Tibial nerve (tissue), 4 donors: ENCODE results near the gene CALR. TPM values are rescaled to one million over a fixed set of nuclear protein-coding genes. Genes with fewer than 3 reads are reported as not detected.

Experiments used
- DNase-seq, 2 donors: peaks; one replicate each; pipeline ENCODE4 v3.0.0-alpha.2; 2019; ENCODE audit warnings: low spot score in 2 of 2
- H3K27ac ChIP-seq, 4 donors: fragments of 200-600 bp; sonication (generic) in 3 of 4; one replicate each; pipeline ENCODE4 v1.5.1; 2017 to 2019; ENCODE audit warnings: mild to moderate bottlenecking in 1 of 4
- H3K27me3 ChIP-seq, 2 donors: fragments of 200-600 bp; sonication (generic) in 1 of 2; one replicate each; pipeline versions ENCODE4 v1.5.1 to v1.6.0; 2017 to 2019
- H3K36me3 ChIP-seq, 3 donors: fragments of 200-600 bp; sonication (generic); one replicate each; pipeline ENCODE4 v1.5.1; 2018 to 2019
- H3K4me1 ChIP-seq, 4 donors: fragments of 200-600 bp; sonication (generic) in 3 of 4; one replicate each; pipeline ENCODE4 v1.5.1; 2017 to 2019
- H3K4me3 ChIP-seq, 4 donors: fragments of 200-600 bp; sonication (generic) in 3 of 4; one replicate each; pipeline ENCODE4 v1.5.1; 2017 to 2019; ENCODE audit warnings: mild to moderate bottlenecking in 1 of 4, moderate library complexity in 1 of 4
- H3K9me3 ChIP-seq, 4 donors: fragments of 200-600 bp; sonication (generic) in 3 of 4; one replicate each; pipeline ENCODE4 v1.5.1; 2017 to 2019
- EP300 ChIP-seq, 2 donors: sonication (generic); formaldehyde crosslinking; IDR thresholded peaks; one replicate each; pipeline ENCODE4 v1.6.1; 2017; ENCODE audit warnings: antibody characterized with exemption in 2 of 2, mild to moderate bottlenecking in 1 of 2
- POLR2A ChIP-seq, 2 donors: fragments of 450-650 bp; IDR thresholded peaks; one replicate each; pipeline ENCODE4 v1.6.1; 2017; ENCODE audit warnings: antibody characterized with exemption in 2 of 2, mild to moderate bottlenecking in 2 of 2, moderate library complexity in 2 of 2
- WGBS, 2 donors: methylation state at CpG; one replicate each; pipeline ENCODE4 v1.1.5; 2018; 5-methylcytosine and 5-hydroxymethylcytosine counted together
- small RNA-seq: library from RNA; depleted of rRNA; stranded (forward); fragments of <200 nt; gene quantifications from one replicate; pipeline ENCODE3, GENCODE V24; 2016
- total RNA-seq, 4 donors: library from RNA; depleted of rRNA; stranded (reverse); fragments of >200 nt; gene quantifications; one replicate each; pipeline ENCODE4 v1.1.0, GENCODE V29; 2016
- TF ChIP-seq, protein P1 (sequence below), 5 experiments: fragments of 200-600 bp in 3 of 5; fragments of 450-650 bp in 2 of 5; sonication (generic) in 3 of 5; IDR thresholded peaks; one replicate each; pipeline ENCODE4 v1.5.1; 2016 to 2019; ENCODE audit warnings: antibody characterized with exemption in 5 of 5, mild to moderate bottlenecking in 3 of 5, moderate library complexity in 2 of 5

Gene CALR
- total RNA-seq, 4 donors from 2014 or later, result 173 to 398 (median 313) TPM

DNA sequence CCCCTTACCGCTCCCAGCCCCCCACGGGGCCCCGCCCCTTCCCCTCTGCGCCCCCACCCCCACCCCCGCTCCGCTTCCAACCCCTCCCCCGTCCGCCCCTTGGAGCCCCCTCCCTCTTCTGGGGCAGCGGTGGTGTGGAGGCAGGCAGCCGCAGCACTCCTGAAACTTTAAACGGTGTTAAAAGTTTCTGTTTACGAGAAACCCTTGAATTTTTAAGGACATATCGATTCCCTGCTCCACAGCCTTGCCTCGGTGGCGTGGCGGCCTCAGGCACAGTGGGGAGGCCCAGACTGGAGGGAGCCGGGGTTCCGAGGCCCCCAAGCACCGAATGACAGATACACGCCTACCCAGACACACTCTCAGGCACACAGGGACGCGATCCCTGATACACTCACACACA lies 52.0 kb downstream of the CALR start:
- DNase-seq, result no peak
- Histone ChIP-seq H3K9me3 (no peaks in the 10 kb centered on the region), H3K4me3 (no peak overlapping the region), H3K36me3 (no peaks in the 10 kb centered on the region), H3K4me1 (peaks cover 0 to 12% (median 3%) of the 10 kb centered on the region in 4 donors), H3K27me3 (no peaks in the 10 kb centered on the region), H3K27ac (no peak overlapping the region)
- no peak for TF ChIP-seq EP300 (IDR thresholded peaks at IDR 0.05)
- TF ChIP-seq POLR2A (IDR thresholded peaks at IDR 0.05), result no peak
- TF ChIP-seq, protein P1, sequence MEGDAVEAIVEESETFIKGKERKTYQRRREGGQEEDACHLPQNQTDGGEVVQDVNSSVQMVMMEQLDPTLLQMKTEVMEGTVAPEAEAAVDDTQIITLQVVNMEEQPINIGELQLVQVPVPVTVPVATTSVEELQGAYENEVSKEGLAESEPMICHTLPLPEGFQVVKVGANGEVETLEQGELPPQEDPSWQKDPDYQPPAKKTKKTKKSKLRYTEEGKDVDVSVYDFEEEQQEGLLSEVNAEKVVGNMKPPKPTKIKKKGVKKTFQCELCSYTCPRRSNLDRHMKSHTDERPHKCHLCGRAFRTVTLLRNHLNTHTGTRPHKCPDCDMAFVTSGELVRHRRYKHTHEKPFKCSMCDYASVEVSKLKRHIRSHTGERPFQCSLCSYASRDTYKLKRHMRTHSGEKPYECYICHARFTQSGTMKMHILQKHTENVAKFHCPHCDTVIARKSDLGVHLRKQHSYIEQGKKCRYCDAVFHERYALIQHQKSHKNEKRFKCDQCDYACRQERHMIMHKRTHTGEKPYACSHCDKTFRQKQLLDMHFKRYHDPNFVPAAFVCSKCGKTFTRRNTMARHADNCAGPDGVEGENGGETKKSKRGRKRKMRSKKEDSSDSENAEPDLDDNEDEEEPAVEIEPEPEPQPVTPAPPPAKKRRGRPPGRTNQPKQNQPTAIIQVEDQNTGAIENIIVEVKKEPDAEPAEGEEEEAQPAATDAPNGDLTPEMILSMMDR (IDR thresholded peaks at IDR 0.05), result no peak
- WGBS, 2 donors, result 41 to 44% methylated on average over 22 of the region's 22 CpGs

DNA sequence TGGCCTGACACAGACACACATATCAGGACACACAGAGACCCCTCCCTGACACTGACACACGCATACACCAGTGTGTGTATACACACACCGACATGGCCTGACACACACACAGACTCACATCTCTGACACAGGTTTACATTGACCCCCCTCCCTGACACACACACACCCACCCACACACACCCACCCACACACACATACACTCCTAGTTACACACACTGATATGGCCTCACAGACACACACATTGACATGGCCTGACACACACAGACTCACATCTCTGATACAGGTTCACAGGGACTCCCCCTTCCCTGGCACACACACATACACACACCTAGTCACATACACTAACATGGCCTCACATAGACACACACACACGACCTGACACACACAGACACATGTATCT lies 52.4 kb downstream of the CALR start:
- WGBS, 2 donors, result 68 to 85% methylated on average over 3 of the region's 3 CpGs
- no peak overlapping the region for H3K27ac ChIP-seq
- H3K4me1 ChIP-seq, result peaks cover 0 to 8% (median under 1%) of the 10 kb centered on the region in 4 donors

DNA sequence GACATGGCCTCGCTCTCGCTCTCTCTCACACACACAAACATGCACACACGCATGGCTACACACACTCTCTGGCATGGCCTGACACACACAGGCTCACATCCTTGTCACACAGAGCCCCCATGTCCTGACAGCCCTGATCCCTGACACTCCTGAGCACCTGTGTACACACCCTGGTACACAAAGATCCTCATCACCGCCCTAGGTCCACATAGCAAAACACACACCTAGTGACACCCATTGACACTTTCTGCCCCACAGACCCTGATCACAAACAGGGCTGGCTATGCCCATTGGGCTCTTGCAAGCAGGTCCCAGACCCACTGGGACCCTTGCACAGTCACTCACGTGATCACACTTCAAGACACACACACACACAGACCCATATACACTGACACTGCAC lies 52.9 kb downstream of the CALR start:
- Histone ChIP-seq H3K9me3 (no peaks in the 10 kb centered on the region), H3K27ac (no peak overlapping the region), H3K27me3 (no peaks in the 10 kb centered on the region), H3K4me3 (no peak overlapping the region), H3K36me3 (no peaks in the 10 kb centered on the region), H3K4me1 (peaks cover 0 to 4% (median 0%) of the 10 kb centered on the region in 4 donors)
- no peak for DNase-seq
- TF ChIP-seq, protein P1 (IDR thresholded peaks at IDR 0.05), result no peak
- TF ChIP-seq POLR2A (IDR thresholded peaks at IDR 0.05) (no peak), EP300 (IDR thresholded peaks at IDR 0.05) (no peak)
- 94 to 95% methylated on average over 5 of the region's 5 CpGs for WGBS, 2 donors

More for the DNA sequence above, 52.4 kb downstream of the CALR start:
- H3K4me3 ChIP-seq, result no peak overlapping the region
- H3K27me3 ChIP-seq, result no peaks in the 10 kb centered on the region
- DNase-seq, result no peak
- H3K36me3 ChIP-seq, result no peaks in the 10 kb centered on the region
- TF ChIP-seq, protein P1 (IDR thresholded peaks at IDR 0.05), result no peak
- TF ChIP-seq POLR2A (IDR thresholded peaks at IDR 0.05), result no peak
- H3K9me3 ChIP-seq, result no peaks in the 10 kb centered on the region

DNA sequence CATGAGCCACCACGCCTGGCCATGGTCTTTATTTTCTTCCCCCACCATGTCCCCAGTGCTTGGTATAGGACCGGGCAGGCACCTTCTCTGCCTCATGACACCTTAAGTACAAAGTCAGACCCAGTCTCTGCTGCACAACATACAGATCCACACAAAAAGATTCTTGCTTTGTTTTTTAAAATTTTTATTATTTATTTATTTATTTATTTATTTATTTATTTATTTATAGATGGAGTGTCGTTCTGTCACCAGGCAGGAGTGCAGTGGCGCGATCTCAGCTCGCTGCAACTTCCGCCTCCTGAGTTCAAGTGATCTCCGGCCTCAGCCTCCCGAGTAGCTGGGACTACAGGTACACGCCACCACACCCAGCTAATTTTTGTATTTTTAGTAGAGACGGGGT lies 54.3 kb downstream of the CALR start:
- H3K4me1 ChIP-seq, result peaks cover 0 to 18% (median 11%) of the 10 kb centered on the region in 4 donors
- H3K27ac ChIP-seq, result no peak overlapping the region
- no peaks in the 10 kb centered on the region for H3K27me3 ChIP-seq
- WGBS, 2 donors, result 93% methylated on average over 11 of the region's 11 CpGs
- H3K9me3 ChIP-seq, result no peaks in the 10 kb centered on the region
- DNase-seq, result no peak
- TF ChIP-seq, protein P1 (IDR thresholded peaks at IDR 0.05), result no peak
- TF ChIP-seq POLR2A (IDR thresholded peaks at IDR 0.05), result no peak
- TF ChIP-seq EP300 (IDR thresholded peaks at IDR 0.05), result no peak
- H3K4me3 ChIP-seq, result no peak overlapping the region
- H3K36me3 ChIP-seq, result no peaks in the 10 kb centered on the region

DNA sequence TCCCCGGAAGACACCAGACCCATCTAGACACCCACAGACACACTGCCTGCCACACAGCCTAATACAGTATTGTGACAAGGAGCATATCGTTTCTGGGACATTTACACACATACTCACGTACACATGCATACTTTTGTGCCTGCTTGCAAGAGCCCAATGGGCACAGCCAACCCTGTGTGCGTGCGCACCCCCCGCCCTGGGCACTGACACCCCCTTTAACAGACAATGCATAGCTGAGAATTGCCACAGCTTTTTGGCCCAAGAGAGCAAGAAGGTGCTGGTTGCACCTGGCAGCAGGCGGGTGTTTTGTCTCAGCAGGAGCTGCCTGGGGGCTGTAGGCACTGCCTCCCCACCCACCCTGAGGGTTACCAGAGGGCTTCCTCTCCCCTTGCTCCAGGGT lies 55.2 kb downstream of the CALR start:
- TF ChIP-seq EP300 (IDR thresholded peaks at IDR 0.05) (no peak), POLR2A (IDR thresholded peaks at IDR 0.05) (no peak)
- TF ChIP-seq, protein P1 (IDR thresholded peaks at IDR 0.05), result no peak
- Histone ChIP-seq H3K4me1 (peaks cover 0 to 27% (median 13%) of the 10 kb centered on the region in 4 donors), H3K36me3 (no peaks in the 10 kb centered on the region), H3K27me3 (no peaks in the 10 kb centered on the region), H3K9me3 (no peaks in the 10 kb centered on the region), H3K4me3 (no peak overlapping the region), H3K27ac (no peak overlapping the region)
- DNase-seq, result no peak
- WGBS, 2 donors, result 77 to 83% methylated on average over 7 of the region's 7 CpGs

Small RNAs within 50 kb of the gene (small RNA-seq; reads per million reads assigned to genes)
- gene MIR5695 (not detected), gene MIR6515 (not detected)

Other genes with a start within 250 kb of the CALR start
- gene FBXW9, start 242.0 kb upstream of the CALR start, total RNA-seq, result 1 to 10 TPM; 1.2 to 7.5 (median 5.7) TPM
- gene TNPO2, start 214.7 kb upstream of the CALR start, total RNA-seq, result 100 to 1,000 TPM in 1 of 4 donors, 10 to 100 TPM in 3; 56.1 to 120 (median 77.6) TPM
- gene TRIR, start 203.9 kb upstream of the CALR start, total RNA-seq, result 100 to 1,000 TPM; 328 to 649 (median 501) TPM
- 10 to 100 TPM; 22.6 to 40.4 (median 36.3) TPM for gene GET3, start 201.1 kb upstream of the CALR start, total RNA-seq
- gene BEST2, start 186.8 kb upstream of the CALR start, total RNA-seq, result under 1 TPM in 1 of 4 donors, not detected in 3; 0.21 TPM
- gene HOOK2, start 163.1 kb upstream of the CALR start, total RNA-seq, result 100 to 1,000 TPM in 1 of 4 donors, 10 to 100 TPM in 3; 27.3 to 109 (median 50.2) TPM
- 100 to 1,000 TPM; 421 to 676 (median 613) TPM for gene JUNB, start 147.1 kb upstream of the CALR start, total RNA-seq
- 100 to 1,000 TPM; 129 to 182 (median 163) TPM for gene PRDX2, start 136.8 kb upstream of the CALR start, total RNA-seq
- 1 to 10 TPM in 1 of 4 donors, not detected in 3; 4.8 TPM for gene THSD8, start 136.5 kb upstream of the CALR start, total RNA-seq
- gene RNASEH2A, start 132.0 kb upstream of the CALR start, total RNA-seq, result 1 to 10 TPM; 5.4 to 8.6 (median 6.7) TPM
- not detected for gene RTBDN, start 104.0 kb upstream of the CALR start, total RNA-seq
- not detected for gene MAST1, start 100.1 kb upstream of the CALR start, total RNA-seq
- 10 to 100 TPM; 38.1 to 59.0 (median 44.2) TPM for gene DNASE2, start 57.2 kb upstream of the CALR start, total RNA-seq
- gene KLF1, start 51.4 kb upstream of the CALR start, total RNA-seq, result not detected
- gene GCDH, start 47.4 kb upstream of the CALR start, total RNA-seq, result 10 to 100 TPM; 50.4 to 68.0 (median 64.6) TPM
- not detected for gene SYCE2, start 19.3 kb upstream of the CALR start, total RNA-seq
- 10 to 100 TPM; 22.7 to 44.7 (median 32.2) TPM for gene FARSA, start 4.9 kb upstream of the CALR start, total RNA-seq
- 100 to 1,000 TPM in 3 of 4 donors, 10 to 100 TPM in 1; 89.2 to 111 (median 108) TPM for gene RAD23A, start 7.3 kb downstream of the CALR start, total RNA-seq
- gene GADD45GIP1, start 18.6 kb downstream of the CALR start, total RNA-seq, result 10 to 100 TPM; 41.4 to 68.8 (median 53.5) TPM
- not detected for gene DAND5, start 31.0 kb downstream of the CALR start, total RNA-seq
- 10 to 100 TPM; 39.8 to 55.8 (median 48.2) TPM for gene NFIX, start 56.9 kb downstream of the CALR start, total RNA-seq
- gene LYL1, start 164.2 kb downstream of the CALR start, total RNA-seq, result 10 to 100 TPM; 21.1 to 43.5 (median 25.8) TPM
- gene TRMT1, start 178.1 kb downstream of the CALR start, total RNA-seq, result 10 to 100 TPM; 38.4 to 92.7 (median 49.2) TPM
- gene NACC1, start 179.7 kb downstream of the CALR start, total RNA-seq, result 10 to 100 TPM; 15.3 to 37.1 (median 25.8) TPM
- 100 to 1,000 TPM in 1 of 4 donors, 10 to 100 TPM in 3; 58.6 to 145 (median 86.6) TPM for gene STX10, start 211.8 kb downstream of the CALR start, total RNA-seq
- gene IER2, start 211.8 kb downstream of the CALR start, total RNA-seq, result 10 to 100 TPM; 37.3 to 77.4 (median 58.3) TPM